Glutamatergic neuron (in vitro differentiated cells): ENCODE data around the gene DTWD1. TPM values are rescaled to one million over a fixed set of nuclear protein-coding genes. Genes with fewer than 3 reads are reported as not detected.

Experiments used
- DNase-seq: peaks from one replicate; pipeline ENCODE4 v3.0.0; 2022
- H3K27ac Mint-ChIP-seq: one replicate; pipeline ENCODE4 v1.8.0; 2020; ENCODE audit warnings: mild to moderate bottlenecking, mixed read lengths, inconsistent platforms; ENCODE audit not compliant: unreplicated experiment
- H3K27me3 Mint-ChIP-seq: one replicate; pipeline ENCODE4 v1.8.0; 2020; ENCODE audit warnings: mild to moderate bottlenecking, moderate library complexity, mixed read lengths, inconsistent platforms; ENCODE audit not compliant: unreplicated experiment
- H3K36me3 Mint-ChIP-seq: one replicate; pipeline ENCODE4 v1.8.0; 2020; ENCODE audit warnings: mild to moderate bottlenecking, mixed read lengths, inconsistent platforms; ENCODE audit not compliant: unreplicated experiment
- H3K4me1 Mint-ChIP-seq: one replicate; pipeline ENCODE4 v1.8.0; 2020; ENCODE audit warnings: mild to moderate bottlenecking, low read depth, mixed read lengths, inconsistent platforms; ENCODE audit not compliant: unreplicated experiment
- H3K4me3 Mint-ChIP-seq: one replicate; pipeline ENCODE4 v1.8.0; 2020; ENCODE audit warnings: mild to moderate bottlenecking, mixed read lengths, inconsistent platforms; ENCODE audit not compliant: unreplicated experiment
- H3K9me3 Mint-ChIP-seq: one replicate; pipeline ENCODE4 v1.8.0; 2020; ENCODE audit warnings: mild to moderate bottlenecking, moderate library complexity, mixed read lengths, inconsistent platforms; ENCODE audit not compliant: unreplicated experiment
- CTCF ChIP-seq: fragments of 200-600 bp; sonication (generic); IDR thresholded peaks from one replicate; pipeline ENCODE4 v1.5.0; 2021; ENCODE audit not compliant: partially characterized antibody, unreplicated experiment
- total RNA-seq: library from RNA; stranded (reverse); fragmentation: NEBNext Ultra II Directional; extraction: Animal tissue kit (Norgen Biotek cat#: 25700); gene quantifications from one replicate; pipeline ENCODE4 v1.2.1, GENCODE V29; 2021; ENCODE audit not compliant: unreplicated experiment

The DTWD1 gene
- total RNA-seq, 1 donor from 2014 or later, result 20.6 TPM

GRCh38 chr15:49620199-49620598 is 649 bp upstream of the DTWD1 start:
- Mint-ChIP-seq H3K36me3 (peaks cover 15% of the 10 kb centered on the region), H3K27ac (peak overlapping the region; percentile 60), H3K4me1 (peaks cover 8% of the 10 kb centered on the region), H3K4me3 (peak overlapping the region; percentile 97), H3K27me3 (peaks cover 1% of the 10 kb centered on the region), H3K9me3 (peaks cover 4% of the 10 kb centered on the region)
- DNase-seq, result no peak
- TF ChIP-seq CTCF, result peak; percentile 11

GRCh38 chr15:49621401-49621811 is 558 bp downstream of the DTWD1 start:
- Mint-ChIP-seq H3K9me3 (peaks cover 6% of the 10 kb centered on the region), H3K27ac (peak overlapping the region; percentile 95), H3K36me3 (peaks cover 9% of the 10 kb centered on the region), H3K4me1 (peaks cover 8% of the 10 kb centered on the region), H3K27me3 (peaks cover 1% of the 10 kb centered on the region), H3K4me3 (peak overlapping the region; percentile 97)
- TF ChIP-seq CTCF, result no peak
- no peak for DNase-seq

- DNase-seq, result no peak
- TF ChIP-seq CTCF, result no peak
- Mint-ChIP-seq H3K9me3 (peaks cover 6% of the 10 kb centered on the region), H3K36me3 (peaks cover 9% of the 10 kb centered on the region), H3K4me1 (peaks cover 8% of the 10 kb centered on the region), H3K27me3 (peaks cover 1% of the 10 kb centered on the region), H3K27ac (peak overlapping the region; percentile 95), H3K4me3 (peak overlapping the region; percentile 97)
Measured at GRCh38 chr15:49621887-49622286, 1.0 kb downstream of the DTWD1 start.

GRCh38 chr15:49622561-49622960 is 1.7 kb downstream of the DTWD1 start:
- Mint-ChIP-seq H3K4me1 (peaks cover 8% of the 10 kb centered on the region), H3K9me3 (peaks cover 6% of the 10 kb centered on the region), H3K27ac (no peak overlapping the region), H3K4me3 (peak overlapping the region; percentile 28), H3K27me3 (peaks cover under 1% of the 10 kb centered on the region), H3K36me3 (peaks cover 9% of the 10 kb centered on the region)
- TF ChIP-seq CTCF, result no peak
- DNase-seq, result no peak

- no peaks in the 10 kb centered on the region for H3K27me3 Mint-ChIP-seq
- no peak overlapping the region for H3K27ac Mint-ChIP-seq
- H3K4me3 Mint-ChIP-seq, result no peak overlapping the region
- peaks cover 6% of the 10 kb centered on the region for H3K9me3 Mint-ChIP-seq
- DNase-seq, result no peak
- TF ChIP-seq CTCF, result no peak
- H3K36me3 Mint-ChIP-seq, result peaks cover 9% of the 10 kb centered on the region
- peaks cover 9% of the 10 kb centered on the region for H3K4me1 Mint-ChIP-seq
Measured at GRCh38 chr15:49624056-49624455, 3.2 kb downstream of the DTWD1 start.
